Endothelial cell of umbilical vein (primary cell): ENCODE measurements around the gene TOP3A. TPM values are rescaled to one million over a fixed set of nuclear protein-coding genes. Genes with fewer than 3 reads are reported as not detected.

ENCODE experiments used
- BruUV-seq: library from RNA; stranded (reverse); fragments of 400-500 nt; replicated peaks from 2 replicates; lab custom pipeline; 2021; lab: Mats Ljungman, UMichigan
- CTCF ChIA-PET: fragments of 300-600, 350-600 bp; sonication (Branson Sonifier 250); formaldehyde crosslinking; loops from one replicate; lab custom pipeline; 2021; ENCODE audit warnings: antibody characterized with exemption, inconsistent platforms; lab: Charles Lee
- POLR2A ChIA-PET: fragments of 300-600, 350-600 bp; sonication (Branson Sonifier 250); formaldehyde crosslinking; loops from one replicate; lab custom pipeline; 2021; ENCODE audit warnings: antibody characterized with exemption, inconsistent platforms; lab: Charles Lee
- DNase-seq: peaks from one replicate; pipeline ENCODE4 v3.0.0-alpha.2; 2011; ENCODE audit warnings: low read depth, low spot score
- FAIRE-seq: peaks from 2 replicates; lab custom pipeline; 2011; peaks lifted over from hg19 to GRCh38; lab: Jason Lieb, UNC
- H2AFZ ChIP-seq: 2 replicates; pipeline ENCODE4 v1.6.0; 2012; ENCODE audit warnings: low read depth, low read length, control low read depth, inconsistent platforms
- H3K27ac ChIP-seq: 2 replicates; pipeline ENCODE4 v1.5.1; 2011; ENCODE audit warnings: low read depth, mild to moderate bottlenecking, control low read depth, low read length, moderate library complexity; ENCODE audit not compliant: insufficient read depth
- H3K27me3 ChIP-seq, 2 experiments: 2 replicates each; pipeline versions ENCODE4 v1.6.0 to v1.6.1; 2011; ENCODE audit warnings: low read length in 2 of 2, mixed read lengths in 1 of 2; ENCODE audit not compliant: control insufficient read depth in 2 of 2, insufficient read depth in 2 of 2
- H3K36me3 ChIP-seq, 2 experiments: 2 replicates in 1 of 2; 3 replicates in 1 of 2; pipeline ENCODE4 v1.5.1; 2011; ENCODE audit warnings: low read length in 2 of 2, mild to moderate bottlenecking in 1 of 2, moderate library complexity in 1 of 2; ENCODE audit not compliant: control insufficient read depth in 2 of 2, insufficient read depth in 2 of 2; ENCODE audit errors: extremely low read depth in 1 of 2
- H3K4me1 ChIP-seq: 3 replicates; pipeline ENCODE4 v1.5.1; 2011; ENCODE audit warnings: mild to moderate bottlenecking, low read length; ENCODE audit not compliant: control insufficient read depth, insufficient read depth; ENCODE audit errors: extremely low read depth
- H3K4me2 ChIP-seq: 2 replicates; pipeline ENCODE4 v1.6.1; 2011; ENCODE audit warnings: low read length, control low read depth, mixed read lengths; ENCODE audit not compliant: insufficient read depth
- H3K4me3 ChIP-seq, 3 experiments: fragments of 200-600 bp in 1 of 3; sonication (generic), shearing (Covaris generic) in 1 of 3; replicated peaks in 1 of 3; 2 replicates each; pipeline ENCODE4 v1.5.1; 2011 to 2016; ENCODE audit warnings: control low read depth in 3 of 3, low read length in 3 of 3, mild to moderate bottlenecking in 2 of 3, inconsistent platforms in 1 of 3, low read depth in 1 of 3, moderate library complexity in 1 of 3; ENCODE audit not compliant: insufficient read depth in 1 of 3
- H3K79me2 ChIP-seq: 2 replicates; pipeline ENCODE4 v1.6.0; 2012; ENCODE audit warnings: low read length, inconsistent platforms; ENCODE audit not compliant: control insufficient read depth, insufficient read depth
- H3K9ac ChIP-seq: replicated peaks from 2 replicates; pipeline ENCODE3; 2011; ENCODE audit warnings: low read length, control low read depth; ENCODE audit not compliant: insufficient read depth; ENCODE audit errors: extremely low read depth
- H3K9me1 ChIP-seq: replicated peaks from 3 replicates; pipeline ENCODE4 v1.6.0; 2011; ENCODE audit warnings: mild to moderate bottlenecking, low read length; ENCODE audit not compliant: control insufficient read depth, insufficient read depth; ENCODE audit errors: extremely low read depth
- H3K9me3 ChIP-seq: replicated peaks from 2 replicates; pipeline ENCODE4 v1.5.1; 2012; ENCODE audit warnings: low read length, inconsistent platforms; ENCODE audit not compliant: control insufficient read depth, insufficient read depth
- H4K20me1 ChIP-seq: replicated peaks from 2 replicates; pipeline ENCODE3; 2011; ENCODE audit warnings: mild to moderate bottlenecking, low read length; ENCODE audit not compliant: control insufficient read depth, insufficient read depth; ENCODE audit errors: extremely low read depth
- CTCF ChIP-seq, 2 donors: IDR thresholded peaks; 1 replicate in 1 of 2; 2 replicates in 1 of 2; pipeline ENCODE4 v1.5.1; 2011; ENCODE audit warnings: low read length in 2 of 2, mild to moderate bottlenecking in 2 of 2, moderate library complexity in 2 of 2, control low read depth in 1 of 2, inconsistent platforms in 1 of 2, low read depth in 1 of 2; ENCODE audit not compliant: insufficient read depth in 1 of 2; ENCODE audit errors: extremely low read depth in 1 of 2
- EZH2 ChIP-seq: IDR thresholded peaks from 2 replicates; pipeline ENCODE4 v1.6.1; 2012; ENCODE audit warnings: borderline replicate concordance, low read depth, mild to moderate bottlenecking, moderate library complexity, low read length, inconsistent platforms; ENCODE audit not compliant: severe bottlenecking
- FOS ChIP-seq: IDR thresholded peaks from 2 replicates; pipeline ENCODE4 v1.6.1; 2011; ENCODE audit warnings: mild to moderate bottlenecking, low read length, moderate library complexity, borderline replicate concordance; ENCODE audit not compliant: insufficient read depth
- GATA2 ChIP-seq: IDR thresholded peaks from 2 replicates; pipeline ENCODE4 v1.7.0; 2011; ENCODE audit warnings: low read depth, mild to moderate bottlenecking, moderate library complexity, mixed read lengths, low read length; ENCODE audit not compliant: insufficient read length, insufficient read depth
- JUN ChIP-seq: IDR thresholded peaks from 2 replicates; pipeline ENCODE4 v1.6.1; 2011; ENCODE audit warnings: borderline replicate concordance, low read depth; ENCODE audit not compliant: insufficient read length, insufficient read depth
- MAX ChIP-seq: IDR thresholded peaks from 2 replicates; pipeline ENCODE4 v1.6.1; 2011; ENCODE audit not compliant: insufficient read depth, insufficient read length
- MYC ChIP-seq: IDR thresholded peaks from one replicate; pipeline ENCODE4 v1.6.1; 2011; ENCODE audit warnings: mild to moderate bottlenecking, low read depth, low read length
- POLR2A ChIP-seq: IDR thresholded peaks from 2 replicates; pipeline ENCODE4 v1.6.1; 2012; ENCODE audit warnings: low read depth, mild to moderate bottlenecking, control low read depth, low read length
- POLR2AphosphoS5 ChIP-seq: IDR thresholded peaks from 2 replicates; pipeline ENCODE4 v1.6.1; 2012; ENCODE audit warnings: low read depth, mild to moderate bottlenecking, control low read depth, low read length, moderate library complexity; ENCODE audit not compliant: insufficient read depth
- dilution Hi-C: fragments of 300-500 bp; cut with MboI; formaldehyde crosslinking; loops from one replicate; pipeline ENCODE4 v1.15.0; 2019; ENCODE audit warnings: low sequenced_read_pairs; ENCODE audit not compliant: extremely low pct_ligation_motif_present
- intact Hi-C: fragments of 100-400 bp; cut with micrococcal nuclease; formaldehyde crosslinking; loops from one replicate; pipeline ENCODE4 v1.10.0; 2022
- polyA plus RNA-seq, 4 experiments: library from polyadenylated mRNA; depleted of rRNA in 3 of 4; stranded (reverse) in 3 of 4; unstranded in 1 of 4; fragments of >200 nt; gene quantifications; 2 replicates each; pipeline versions ENCODE4 v1.2.1 to v1.2.3, GENCODE V29; 2011 to 2012; ENCODE audit warnings: missing spikeins in 1 of 4
- total RNA-seq: library from RNA; stranded (reverse); gene quantifications from 2 replicates; pipeline ENCODE4 v1.2.3, GENCODE V29; 2021

The TOP3A gene
- total and polyA plus RNA-seq, 2 donors (not counting 3 experiments of a cell fraction or from before 2014, with no cell fraction given): 20.4 to 53.1 TPM

GRCh38 chr17:18250708-18251107 is 64.1 kb downstream of the TOP3A start:
- H3K9me1 ChIP-seq: no peaks in the 10 kb centered on the region
- DNase-seq (no peak), FAIRE-seq (no peak)
- BruUV-seq: no TSS peak
- dilution Hi-C loops: no loop called here
- H2AFZ ChIP-seq: no peak overlapping the region
- peaks cover 3% of the 10 kb centered on the region for H3K79me2 ChIP-seq
- no peak overlapping the region for H3K27ac ChIP-seq
- no peak overlapping the region for H3K4me3 ChIP-seq
- H3K9me3 ChIP-seq: no peaks in the 10 kb centered on the region
- peaks cover 23% of the 10 kb centered on the region for H3K4me1 ChIP-seq
- TF ChIP-seq MYC (no peak), MAX (no peak), FOS (no peak), POLR2AphosphoS5 (no peak), JUN (no peak), EZH2 (no peak), CTCF (IDR thresholded peaks at IDR 0.05; ENCODE audit: extremely low read depth in 1 of 2, insufficient read depth in 1 of 2, low read depth in 1 of 2, low read length in 2 of 2) (no peak), POLR2A (no peak), GATA2 (no peak)
- H3K9ac ChIP-seq: no peak overlapping the region
- CTCF ChIA-PET: no interaction called here
- H3K4me2 ChIP-seq: no peak overlapping the region
- no peaks in the 10 kb centered on the region for H4K20me1 ChIP-seq
- POLR2A ChIA-PET: no interaction called here
- intact Hi-C loops: no loop called here
- peaks cover 12 to 65% of the 10 kb centered on the region in 2 experiments for H3K36me3 ChIP-seq
- no peaks in the 10 kb centered on the region for H3K27me3 ChIP-seq
